GM21526 (cell line): ENCODE measurements around the gene TARS1.

Experiments
- ATAC-seq: cut with Tn5 transposase; IDR thresholded peaks from one replicate; pipeline ENCODE4 v1.9.1; 2021; ENCODE audit warnings: moderate library complexity; ENCODE audit not compliant: unreplicated experiment, low FRiP score

The TARS1 gene

DNA sequence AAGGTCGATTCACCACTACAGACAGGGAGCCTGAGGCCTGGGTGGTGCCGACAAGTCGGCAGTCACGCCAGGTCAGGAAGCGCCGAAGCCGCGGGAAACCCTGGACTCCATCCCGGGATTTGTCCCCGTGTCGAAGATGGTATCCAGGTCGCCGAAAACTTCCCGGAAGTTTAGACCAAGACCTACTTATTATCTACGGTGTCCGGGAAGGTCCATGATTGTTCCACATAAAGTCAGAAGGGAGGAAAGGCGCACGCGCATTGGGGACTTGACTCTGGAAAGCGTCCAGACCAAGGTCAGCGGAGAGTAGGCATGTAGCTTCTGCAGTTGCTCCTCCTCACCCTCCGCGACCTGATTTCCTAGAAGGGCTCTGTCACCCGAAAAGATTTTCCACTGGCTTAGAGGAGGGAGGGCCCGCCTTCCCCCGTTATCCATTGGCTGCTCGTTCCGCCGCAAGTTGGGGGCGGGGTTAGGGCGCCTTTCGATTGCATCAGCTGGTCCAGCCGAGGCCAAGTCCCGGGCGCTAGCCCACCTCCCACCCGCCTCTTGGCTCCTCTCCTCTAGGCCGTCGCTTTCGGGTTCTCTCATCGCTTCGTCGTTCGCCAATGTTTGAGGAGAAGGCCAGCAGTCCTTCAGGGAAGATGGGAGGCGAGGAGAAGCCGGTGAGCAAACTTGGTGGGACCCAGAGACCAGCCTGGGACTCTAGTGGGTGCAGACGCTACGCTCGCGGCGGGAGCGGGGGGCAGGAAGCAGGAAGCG is at the start of gene TARS1:
Gene TARS1 (plus strand): TSS at position 484 of the 759 bp plus-strand sequence. CDS start 122 bp downstream, at position 606.
- peak; percentile 93 for ATAC-seq

DNA sequence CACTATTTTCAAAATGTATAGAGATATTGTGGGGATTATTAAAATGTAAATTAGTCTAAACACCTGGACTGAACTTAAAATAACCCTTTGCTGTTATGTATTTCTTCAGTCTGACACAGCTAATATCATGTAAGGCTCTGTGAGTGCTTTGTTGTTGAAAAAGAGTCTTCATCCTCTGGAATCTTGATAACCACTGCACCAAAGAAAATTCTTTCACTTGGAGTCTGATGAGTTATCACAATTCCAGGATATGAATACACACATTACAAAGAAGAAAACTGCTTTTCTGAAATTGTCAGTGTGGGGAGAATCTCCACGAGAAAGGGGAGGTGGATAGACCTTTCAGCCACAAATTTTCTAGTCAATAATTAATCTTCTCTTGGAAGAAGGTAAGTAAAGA is 42.3 kb upstream of the TARS1 start:
- no peak for ATAC-seq

DNA sequence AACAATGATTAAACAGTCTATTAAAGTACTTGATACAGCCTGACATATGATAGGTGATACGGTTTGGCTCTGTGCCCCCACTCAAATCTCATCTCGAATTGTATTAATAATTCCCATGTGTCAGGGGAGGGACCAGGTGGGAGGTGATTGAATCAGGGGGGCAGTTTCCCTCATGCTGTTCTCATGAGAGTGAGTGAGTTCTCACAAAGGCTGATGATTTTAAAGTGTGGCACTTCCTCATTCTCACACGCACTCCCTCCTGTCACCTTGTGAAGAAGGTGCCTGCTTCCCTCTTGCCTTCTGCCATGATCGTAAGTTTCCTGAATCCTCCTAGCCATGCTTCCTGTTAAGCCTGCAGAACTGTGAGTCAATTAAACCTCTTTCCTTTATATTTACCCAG is 40.1 kb upstream of the TARS1 start:
- ATAC-seq: no peak

DNA sequence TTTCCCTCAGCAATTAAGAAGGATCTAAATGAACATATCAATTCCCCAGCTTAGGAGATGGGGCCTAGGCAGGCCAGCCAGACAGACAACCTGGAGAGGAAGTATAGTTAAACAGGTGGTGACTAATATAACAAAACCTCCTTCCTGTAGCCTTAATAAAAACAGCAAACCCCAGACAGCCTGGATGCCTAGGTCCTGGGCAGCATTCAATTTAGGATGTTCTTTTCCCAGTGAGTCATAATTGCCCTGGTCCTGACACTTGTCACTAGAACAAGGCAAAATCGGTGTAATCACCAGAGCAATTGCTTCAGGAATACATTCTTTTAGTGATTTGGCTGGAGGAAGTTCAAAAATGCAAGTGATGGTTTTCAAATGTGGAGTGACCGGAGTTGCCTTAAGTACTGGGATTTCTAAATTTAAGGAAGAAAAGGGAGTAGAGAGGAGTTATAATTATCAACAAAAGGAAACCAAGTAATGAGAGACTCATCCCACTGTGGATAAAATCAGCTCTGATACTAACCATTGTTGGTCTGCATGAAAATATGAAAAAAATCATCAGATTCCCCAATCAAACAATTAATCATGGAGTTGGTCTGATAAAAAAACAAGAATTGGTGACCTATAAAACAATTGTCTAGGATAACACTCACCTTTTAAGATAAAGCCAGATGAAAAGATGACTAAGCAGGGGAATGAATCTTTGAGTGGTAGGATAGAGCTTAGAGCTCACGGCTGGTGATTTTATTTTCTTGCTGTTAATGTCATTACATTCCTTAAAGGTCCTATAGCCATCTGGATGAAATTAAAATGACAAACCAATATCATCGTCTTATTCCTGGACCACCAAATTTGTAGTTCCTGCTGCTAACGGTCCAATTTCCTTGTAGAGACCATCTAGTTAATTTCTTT is 39.0 kb upstream of the TARS1 start:
- no peak for ATAC-seq

DNA sequence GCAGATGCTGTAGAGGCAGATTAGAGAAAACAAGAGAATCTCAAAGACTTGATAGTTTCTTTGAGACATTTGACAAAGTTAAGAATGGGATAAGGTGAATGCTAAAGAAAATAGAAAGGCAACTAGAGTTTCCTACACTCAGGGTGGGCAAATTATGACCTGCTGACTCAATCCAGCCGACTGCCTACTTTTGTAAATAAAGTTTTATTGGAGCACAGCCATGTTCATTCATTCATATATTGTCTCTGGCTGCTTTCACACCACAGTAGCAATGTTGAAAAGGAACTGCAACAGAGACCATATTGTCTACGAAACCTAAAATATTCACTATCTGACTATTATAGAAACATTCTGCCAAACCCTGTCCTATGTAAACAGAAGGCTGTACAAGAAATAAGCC is 37.6 kb upstream of the TARS1 start:
- ATAC-seq: no peak

DNA sequence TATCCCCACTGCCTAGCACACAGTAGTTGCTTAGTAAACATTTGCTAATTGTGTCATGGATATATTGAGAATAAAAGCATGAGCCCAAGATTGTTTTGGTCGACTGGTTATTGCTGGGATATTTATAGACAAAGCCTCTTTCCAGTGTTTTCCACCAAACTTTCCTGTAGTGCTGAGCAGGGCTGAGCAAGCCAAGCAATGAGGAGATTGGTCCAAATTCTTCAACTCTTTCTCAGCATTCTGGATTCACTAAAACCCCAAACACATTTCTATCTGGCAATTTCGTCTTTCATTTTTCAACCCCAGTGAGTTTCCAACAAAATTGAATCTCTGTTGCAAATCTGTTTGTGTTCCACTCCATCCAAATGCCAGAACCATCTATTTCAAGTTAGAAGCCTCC is 31.9 kb upstream of the TARS1 start:
- ATAC-seq: no peak

DNA sequence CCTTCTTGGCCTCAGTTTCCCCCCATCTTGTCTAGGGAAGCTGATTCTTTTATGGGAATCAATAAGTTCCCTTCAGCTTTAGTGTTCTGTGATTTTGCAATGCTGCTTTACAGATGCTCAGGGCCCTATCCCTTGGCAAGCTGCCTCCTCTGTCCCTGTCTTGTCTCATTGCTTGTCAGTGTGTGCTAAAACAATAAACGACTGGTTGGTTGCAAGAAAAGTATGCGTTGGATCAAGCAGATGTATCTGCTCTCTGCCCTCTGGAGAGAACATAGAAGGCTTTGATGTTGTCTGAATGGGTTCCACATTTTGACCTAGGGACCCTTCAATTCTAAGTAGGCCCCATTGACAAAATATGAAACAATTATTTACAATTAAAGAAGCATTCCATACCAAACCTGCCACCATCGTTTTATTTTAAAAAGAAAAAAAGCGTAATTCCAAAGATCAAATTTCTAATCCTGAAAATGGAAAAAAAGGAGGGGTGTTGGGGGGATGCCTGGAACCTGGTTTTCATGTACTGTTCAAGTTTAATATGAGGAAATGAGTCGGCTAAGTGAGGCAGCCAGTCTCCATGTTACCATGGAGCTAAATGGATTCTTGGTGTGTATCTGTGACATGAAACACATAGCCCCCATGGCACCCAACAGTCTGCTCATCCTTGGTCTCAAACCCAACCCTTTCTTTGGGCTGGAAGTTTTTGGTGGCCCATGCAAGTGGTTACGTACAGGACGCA is 31.2 kb upstream of the TARS1 start:
- no peak for ATAC-seq

DNA sequence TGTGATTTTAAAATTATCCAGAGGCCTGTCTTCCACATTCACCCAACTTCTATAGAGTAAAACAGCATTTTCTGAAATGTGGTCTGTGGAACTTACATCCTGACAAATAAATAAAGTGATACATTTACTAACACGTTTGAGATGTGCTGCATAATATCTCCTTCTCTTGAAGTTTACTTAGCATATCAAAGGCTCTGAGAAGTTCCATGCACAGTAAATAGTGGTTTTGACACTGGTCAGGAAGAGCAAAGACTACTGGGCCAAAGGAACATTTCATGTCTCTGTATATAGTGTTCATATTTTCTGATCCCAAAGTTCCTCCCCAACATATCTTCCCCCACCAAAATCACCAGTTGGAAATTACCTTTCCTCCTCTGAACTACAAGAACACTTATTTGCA is 30.5 kb upstream of the TARS1 start:
- no peak for ATAC-seq

DNA sequence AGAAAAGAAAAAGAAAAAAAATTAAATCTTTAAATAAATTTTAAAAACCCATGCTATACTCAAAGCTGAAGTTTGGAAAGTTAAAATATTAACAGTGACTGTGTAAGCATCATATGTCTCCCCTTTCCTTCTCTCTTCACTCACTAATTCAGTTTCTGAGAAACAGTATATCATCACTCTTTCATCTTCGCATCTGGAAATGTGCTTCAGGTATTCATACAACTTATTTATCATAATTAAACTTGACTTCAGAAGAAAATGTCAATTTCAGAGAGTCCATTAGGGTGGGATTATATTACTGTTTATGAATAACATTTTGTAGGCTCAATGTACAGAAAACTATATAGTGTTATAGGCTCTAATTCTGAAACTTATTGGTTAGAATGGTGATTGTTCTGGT is 29.3 kb upstream of the TARS1 start:
- no peak for ATAC-seq

DNA sequence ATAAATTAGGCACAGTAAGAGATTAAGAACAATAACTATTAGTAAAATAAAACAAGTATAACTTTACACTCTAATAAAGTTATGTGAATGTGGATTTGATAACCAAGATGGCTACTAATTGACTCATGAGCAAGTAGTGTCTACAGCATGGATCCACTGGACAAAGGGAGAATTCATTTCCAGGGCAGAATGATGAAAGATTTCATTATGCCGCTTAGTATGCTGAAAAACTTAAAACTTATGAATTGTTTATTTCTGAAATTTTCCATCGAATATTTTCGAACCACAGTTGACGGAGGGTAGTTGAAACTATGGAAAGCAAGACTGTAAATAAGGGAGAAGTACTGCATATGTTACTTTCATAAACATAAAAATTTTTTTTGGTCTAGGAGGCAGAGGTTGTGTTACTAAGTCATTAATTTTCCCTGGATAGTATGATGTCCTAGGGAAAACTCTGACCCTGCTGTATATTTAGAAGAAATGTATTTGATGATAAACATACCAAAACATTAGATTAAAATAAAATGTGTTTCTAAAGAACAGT is 24.9 kb upstream of the TARS1 start:
- ATAC-seq: no peak

DNA sequence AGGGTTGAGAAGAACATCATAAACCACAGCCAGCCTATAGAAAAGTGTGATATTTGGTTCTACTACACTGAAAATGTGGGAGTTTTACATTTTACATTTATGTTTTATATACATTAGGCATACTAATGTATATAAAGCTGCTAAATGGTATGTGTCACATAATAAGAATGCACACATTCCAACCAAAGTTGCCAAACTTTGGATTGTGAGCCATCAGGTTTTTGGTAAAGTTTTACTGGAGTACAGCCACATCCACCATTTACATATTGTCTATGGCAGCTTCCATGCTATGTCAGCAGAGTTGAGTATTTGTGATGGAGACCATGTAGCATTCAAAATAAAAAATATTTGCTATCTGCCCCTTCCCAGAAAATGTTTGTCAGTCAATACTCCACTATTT is 23.1 kb upstream of the TARS1 start:
- ATAC-seq: no peak

DNA sequence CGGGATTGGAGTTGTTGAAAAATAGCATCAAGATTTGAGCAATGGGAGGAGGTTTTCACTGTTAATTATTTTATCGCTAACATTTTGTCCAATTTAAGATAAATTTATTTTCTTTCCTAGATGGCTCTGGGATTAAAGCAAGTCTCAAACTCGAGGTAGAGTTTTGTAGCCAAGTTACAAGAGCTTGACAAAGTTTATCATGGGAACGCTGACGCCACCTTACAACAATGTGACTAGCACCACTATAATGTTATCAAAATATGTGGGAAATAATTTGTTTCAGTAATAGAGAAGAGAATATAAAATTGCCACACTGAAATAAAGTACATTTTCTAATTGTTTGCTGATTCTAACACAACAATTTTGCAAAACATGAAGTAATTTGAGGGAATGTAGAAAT is 19.8 kb upstream of the TARS1 start:
- ATAC-seq: no peak

DNA sequence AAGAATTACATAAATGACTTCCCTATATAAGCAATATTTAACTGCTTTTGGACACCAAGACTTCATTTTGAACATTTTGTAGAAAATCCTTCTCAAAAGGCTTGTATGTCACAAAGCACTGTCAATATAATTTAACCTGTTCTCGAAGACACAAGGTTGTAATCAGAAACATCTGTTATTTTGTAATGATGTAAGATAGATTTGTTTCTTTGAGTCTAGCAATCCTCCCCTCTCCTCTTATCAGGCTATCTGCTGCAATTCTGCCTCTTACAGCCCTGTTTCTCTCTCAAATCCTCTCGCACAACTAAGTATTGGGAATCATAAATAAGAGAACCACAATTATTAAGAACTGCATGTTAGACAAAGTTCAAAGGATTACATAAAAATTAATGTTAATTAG is 18.6 kb upstream of the TARS1 start:
- ATAC-seq: no peak

DNA sequence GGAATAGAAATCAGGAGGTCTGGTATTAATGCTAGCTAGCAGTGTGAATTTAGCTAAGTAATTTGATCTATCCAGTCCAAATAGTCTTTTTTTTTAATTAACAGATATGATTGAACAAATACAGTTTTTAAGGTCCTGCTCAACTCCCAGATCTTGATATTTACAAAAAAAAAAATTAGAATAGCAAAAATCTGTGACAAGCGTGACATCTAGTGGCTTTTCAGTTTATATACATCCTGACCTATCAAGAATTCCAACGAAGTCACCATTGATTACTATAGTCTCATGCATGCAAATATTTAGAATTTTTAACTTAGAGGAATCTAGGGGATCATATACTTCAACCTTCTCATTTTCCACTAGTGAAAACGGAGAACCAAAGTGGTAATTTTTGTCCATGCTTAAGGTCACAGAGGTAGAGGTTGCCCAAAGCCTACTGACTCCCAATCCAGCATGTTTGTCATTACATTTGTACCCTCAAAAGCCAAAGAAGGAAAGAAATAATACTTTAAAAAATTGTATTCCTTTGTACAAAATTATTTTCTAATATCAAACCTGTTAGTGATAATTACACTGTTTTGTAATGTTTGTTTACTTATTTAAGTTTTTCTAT is 17.6 kb upstream of the TARS1 start:
- peak; percentile 61 for ATAC-seq

DNA sequence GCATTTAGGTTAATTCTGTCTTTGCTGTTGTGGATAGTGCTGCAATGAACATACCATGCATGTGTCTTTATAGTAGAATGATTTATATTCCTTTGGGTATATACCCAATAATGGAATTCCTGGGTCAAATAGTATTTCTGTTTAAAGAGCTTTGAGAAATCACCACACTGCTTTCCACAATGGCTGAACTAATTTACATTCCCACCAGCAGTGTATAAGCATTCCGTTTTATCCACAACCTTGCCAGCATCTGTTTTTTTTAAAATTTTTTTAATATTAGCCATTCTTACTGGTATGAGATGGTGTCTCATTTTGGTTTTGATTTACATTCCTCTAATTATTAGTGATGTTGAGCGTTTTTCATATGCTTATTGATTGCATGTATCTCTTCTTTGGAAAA is 15.5 kb upstream of the TARS1 start:
- ATAC-seq: no peak

DNA sequence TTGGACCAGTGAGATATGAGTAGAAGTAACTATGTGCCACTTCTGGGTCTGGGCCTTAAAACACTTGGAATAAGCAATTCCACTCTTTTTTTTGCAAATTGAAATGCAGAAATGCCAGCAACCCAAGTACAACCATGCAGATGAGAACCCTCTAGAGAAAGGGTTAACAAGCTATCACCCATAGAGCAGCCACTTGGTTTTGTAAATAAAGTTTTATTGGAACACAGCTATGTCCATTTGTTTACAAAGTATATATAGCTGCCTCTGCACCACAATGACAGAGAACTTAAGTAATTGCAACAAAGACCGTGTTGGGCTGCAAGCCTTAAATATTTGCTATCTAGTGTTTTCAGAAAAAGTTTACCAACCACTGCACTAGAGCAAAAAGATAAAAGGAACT is 9.8 kb upstream of the TARS1 start:
- no peak for ATAC-seq

DNA sequence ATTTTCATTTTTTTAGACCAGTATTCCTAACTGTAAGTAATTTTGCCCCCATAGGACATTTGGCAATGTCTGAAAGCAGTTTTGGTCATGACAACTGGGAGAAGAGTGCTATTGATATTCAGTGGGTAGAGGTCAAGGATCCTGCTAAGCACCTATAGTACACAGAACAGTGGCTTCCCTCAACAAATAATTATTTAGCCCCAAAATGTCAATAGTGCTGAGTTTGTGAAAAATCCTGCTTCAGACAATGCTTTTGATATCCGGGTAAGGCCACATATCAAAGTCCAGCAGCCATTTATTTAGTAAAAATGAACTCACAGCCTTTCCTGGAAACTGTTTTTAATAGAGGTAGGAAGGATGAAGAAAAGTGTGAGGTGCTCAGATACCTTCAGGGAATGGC is 8.1 kb upstream of the TARS1 start:
- ATAC-seq: no peak

DNA sequence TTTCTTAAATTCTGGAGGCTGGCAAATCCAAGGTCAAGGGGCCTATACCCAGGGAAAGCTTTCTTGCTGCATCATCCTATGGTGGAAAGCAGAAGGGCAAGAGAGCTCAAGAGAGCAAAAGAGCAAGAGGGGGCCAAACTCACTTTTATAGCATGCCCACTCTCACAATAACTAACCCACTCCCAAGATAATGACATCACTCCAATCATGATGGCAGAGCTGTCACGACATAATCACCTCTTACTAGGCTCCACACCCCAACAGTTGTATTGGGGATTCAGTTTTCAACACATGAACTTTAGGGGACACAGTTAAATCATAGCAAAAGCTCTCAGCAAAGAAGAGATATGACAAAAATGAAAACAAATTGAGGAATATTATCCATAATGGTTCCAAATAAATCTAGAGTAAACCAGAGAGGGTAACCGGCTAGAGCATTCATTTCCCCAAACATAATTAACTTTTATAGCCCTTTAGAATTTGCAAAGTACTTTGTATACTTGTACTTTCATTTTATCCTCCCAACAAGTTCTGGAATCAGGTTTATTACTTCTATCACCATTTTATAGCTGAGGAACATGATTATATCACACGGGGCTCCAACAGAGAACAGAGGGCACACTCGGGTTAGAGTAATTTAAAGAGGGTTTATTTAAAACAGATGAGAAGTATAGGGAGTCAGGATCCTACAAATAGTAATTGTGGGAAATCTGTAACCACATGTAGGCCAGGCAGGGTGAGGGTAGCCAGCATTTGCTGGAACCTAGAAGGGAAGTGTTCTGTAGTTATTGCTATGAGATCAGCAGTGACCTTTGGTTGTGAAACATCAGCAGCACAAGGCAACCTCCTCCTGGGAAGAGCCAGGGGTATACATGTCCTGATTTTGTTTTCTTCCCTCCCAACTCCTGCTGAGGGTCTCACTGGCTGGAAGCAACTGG is 7.2 kb upstream of the TARS1 start:
- ATAC-seq: no peak

DNA sequence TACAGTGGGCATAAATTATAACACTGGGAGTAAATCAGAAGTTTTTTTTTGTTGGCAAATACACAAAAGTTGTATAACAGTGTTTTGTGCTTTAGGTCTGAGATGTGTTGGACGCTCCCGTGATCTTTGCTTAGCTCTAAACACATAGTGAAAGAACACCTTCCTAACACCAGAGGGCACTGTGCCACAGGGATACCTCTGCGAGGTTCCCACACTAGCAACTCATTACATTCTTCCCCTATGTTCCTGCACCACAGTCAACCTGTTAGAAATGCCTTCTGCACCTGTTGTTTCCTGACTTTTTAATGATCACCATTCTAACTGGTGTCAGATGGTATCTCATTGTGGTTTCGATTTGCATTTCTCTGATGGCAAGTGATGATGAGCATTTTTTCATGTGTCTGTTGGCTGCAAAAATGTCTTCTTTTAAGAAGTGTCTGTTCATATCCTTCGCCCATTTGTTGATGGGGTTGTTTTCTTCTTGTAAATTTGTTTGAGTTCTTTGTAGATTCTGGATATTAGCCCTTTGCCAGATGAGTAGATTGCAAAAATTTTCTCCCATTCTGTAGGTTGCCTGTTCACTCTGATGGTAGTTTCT is 4.8 kb upstream of the TARS1 start:
- ATAC-seq: peak; percentile 55
